DOHH2 (cell line): ENCODE results near the gene LSM14B.

ENCODE experiments used
- EZH2phosphoT487 ChIP-seq: fragments of 200-600 bp; sonication (generic); IDR thresholded peaks from 2 replicates; pipeline ENCODE4 v1.6.1; 2017; ENCODE audit warnings: borderline replicate concordance, mild to moderate bottlenecking, antibody characterized with exemption, low read length, moderate library complexity, mixed read lengths
- TF ChIP-seq, protein P1 (sequence below): fragments of 200-600 bp; sonication (generic); IDR thresholded peaks from one replicate; pipeline ENCODE4 v1.5.1; 2014; ENCODE audit warnings: antibody characterized with exemption, mild to moderate bottlenecking, low read depth, low read length; ENCODE audit not compliant: poor library complexity, severe bottlenecking

- TF ChIP-seq EZH2phosphoT487: no peak
- TF ChIP-seq, protein P1, sequence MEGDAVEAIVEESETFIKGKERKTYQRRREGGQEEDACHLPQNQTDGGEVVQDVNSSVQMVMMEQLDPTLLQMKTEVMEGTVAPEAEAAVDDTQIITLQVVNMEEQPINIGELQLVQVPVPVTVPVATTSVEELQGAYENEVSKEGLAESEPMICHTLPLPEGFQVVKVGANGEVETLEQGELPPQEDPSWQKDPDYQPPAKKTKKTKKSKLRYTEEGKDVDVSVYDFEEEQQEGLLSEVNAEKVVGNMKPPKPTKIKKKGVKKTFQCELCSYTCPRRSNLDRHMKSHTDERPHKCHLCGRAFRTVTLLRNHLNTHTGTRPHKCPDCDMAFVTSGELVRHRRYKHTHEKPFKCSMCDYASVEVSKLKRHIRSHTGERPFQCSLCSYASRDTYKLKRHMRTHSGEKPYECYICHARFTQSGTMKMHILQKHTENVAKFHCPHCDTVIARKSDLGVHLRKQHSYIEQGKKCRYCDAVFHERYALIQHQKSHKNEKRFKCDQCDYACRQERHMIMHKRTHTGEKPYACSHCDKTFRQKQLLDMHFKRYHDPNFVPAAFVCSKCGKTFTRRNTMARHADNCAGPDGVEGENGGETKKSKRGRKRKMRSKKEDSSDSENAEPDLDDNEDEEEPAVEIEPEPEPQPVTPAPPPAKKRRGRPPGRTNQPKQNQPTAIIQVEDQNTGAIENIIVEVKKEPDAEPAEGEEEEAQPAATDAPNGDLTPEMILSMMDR: no peak
Observed at GRCh38 chr20:62073323-62073722, 49.0 kb upstream of the LSM14B start.
